ENCODE results near the gene PCDHA3.
"Not testable (repeated sequence)": the region's sequence is repeated elsewhere in the genome, so short reads cannot be mapped to it uniquely, and the experiment has no call there.

PCDHA3 gene

GRCh38 chr5:140795259-140795641 lies 5.6 kb upstream of the PCDHA3 start:
- no peak overlapping the region for H3K27ac ChIP-seq (ENCODE audit: low read length)
- no peaks in the 10 kb centered on the region for H3K4me1 ChIP-seq (ENCODE audit: control insufficient read depth, low read depth, low read length)
- no peaks in the 10 kb centered on the region for H3K27me3 ChIP-seq (ENCODE audit: control insufficient read depth, insufficient read depth, low read length)
- no peaks in the 10 kb centered on the region for H3K36me3 ChIP-seq (ENCODE audit: control insufficient read depth, low read depth, low read length)
- H3K9me3 ChIP-seq (ENCODE audit: control insufficient read depth, low read depth, low read length), result peaks cover 23% of the 10 kb centered on the region
- no peak overlapping the region for H3K9ac ChIP-seq (ENCODE audit: low read length)
- H3K4me3 ChIP-seq (ENCODE audit: low read length), result no peak overlapping the region

- not testable (repeated sequence) for H3K36me3 ChIP-seq (ENCODE audit: control insufficient read depth, low read depth, low read length); H3K4me1 ChIP-seq (ENCODE audit: control insufficient read depth, low read depth, low read length); H3K27ac ChIP-seq (ENCODE audit: low read length); H3K9ac ChIP-seq (ENCODE audit: low read length); H3K27me3 ChIP-seq (ENCODE audit: control insufficient read depth, insufficient read depth, low read length); H3K4me3 ChIP-seq (ENCODE audit: low read length)
- H3K9me3 ChIP-seq (ENCODE audit: control insufficient read depth, low read depth, low read length), result peaks cover 28% of the 10 kb centered on the region
Measured at GRCh38 chr5:140796072-140796717, 4.7 kb upstream of the PCDHA3 start.

GRCh38 chr5:140796718-140797095 lies 4.2 kb upstream of the PCDHA3 start:
- Histone ChIP-seq H3K9ac (ENCODE audit: low read length) (no peak overlapping the region), H3K27me3 (ENCODE audit: control insufficient read depth, insufficient read depth, low read length) (no peaks in the 10 kb centered on the region), H3K4me3 (ENCODE audit: low read length) (no peak overlapping the region), H3K27ac (ENCODE audit: low read length) (no peak overlapping the region), H3K4me1 (ENCODE audit: control insufficient read depth, low read depth, low read length) (no peaks in the 10 kb centered on the region), H3K9me3 (ENCODE audit: control insufficient read depth, low read depth, low read length) (peaks cover 28% of the 10 kb centered on the region), H3K36me3 (ENCODE audit: control insufficient read depth, low read depth, low read length) (no peaks in the 10 kb centered on the region)

- Histone ChIP-seq H3K9me3 (ENCODE audit: control insufficient read depth, low read depth, low read length) (peaks cover 13% of the 10 kb centered on the region), H3K36me3 (ENCODE audit: control insufficient read depth, low read depth, low read length) (no peaks in the 10 kb centered on the region), H3K27me3 (ENCODE audit: control insufficient read depth, insufficient read depth, low read length) (no peaks in the 10 kb centered on the region), H3K27ac (ENCODE audit: low read length) (no peak overlapping the region), H3K4me3 (ENCODE audit: low read length) (no peak overlapping the region), H3K4me1 (ENCODE audit: control insufficient read depth, low read depth, low read length) (peaks cover 5% of the 10 kb centered on the region), H3K9ac (ENCODE audit: low read length) (no peak overlapping the region)
Measured at GRCh38 chr5:140801494-140801841, 611 bp downstream of the PCDHA3 start.

- not testable (repeated sequence) for H3K36me3 ChIP-seq (ENCODE audit: control insufficient read depth, low read depth, low read length); H3K9me3 ChIP-seq (ENCODE audit: control insufficient read depth, low read depth, low read length); H3K27me3 ChIP-seq (ENCODE audit: control insufficient read depth, insufficient read depth, low read length); H3K4me3 ChIP-seq (ENCODE audit: low read length); H3K27ac ChIP-seq (ENCODE audit: low read length); H3K9ac ChIP-seq (ENCODE audit: low read length); H3K4me1 ChIP-seq (ENCODE audit: control insufficient read depth, low read depth, low read length)
Measured at GRCh38 chr5:140802381-140802780, 1.5 kb downstream of the PCDHA3 start.

GRCh38 chr5:140802781-140803271 lies 2.0 kb downstream of the PCDHA3 start:
- Histone ChIP-seq H3K36me3 (ENCODE audit: control insufficient read depth, low read depth, low read length) (no peaks in the 10 kb centered on the region), H3K27ac (ENCODE audit: low read length) (no peak overlapping the region), H3K27me3 (ENCODE audit: control insufficient read depth, insufficient read depth, low read length) (no peaks in the 10 kb centered on the region), H3K9me3 (ENCODE audit: control insufficient read depth, low read depth, low read length) (peaks cover 10% of the 10 kb centered on the region), H3K4me1 (ENCODE audit: control insufficient read depth, low read depth, low read length) (peaks cover 7% of the 10 kb centered on the region), H3K9ac (ENCODE audit: low read length) (no peak overlapping the region), H3K4me3 (ENCODE audit: low read length) (no peak overlapping the region)

- Histone ChIP-seq H3K9ac (ENCODE audit: low read length) (peak within 1 kb of the TSS; percentile 92), H3K27ac (ENCODE audit: low read length) (peak within 1 kb of the TSS; percentile 46), H3K27me3 (ENCODE audit: control insufficient read depth, insufficient read depth, low read length) (no peaks in the 10 kb centered on the region), H3K9me3 (ENCODE audit: control insufficient read depth, low read depth, low read length) (peaks cover under 1% of the 10 kb centered on the region), H3K4me1 (ENCODE audit: control insufficient read depth, low read depth, low read length) (peaks cover 7% of the 10 kb centered on the region), H3K4me3 (ENCODE audit: low read length) (peak within 1 kb of the TSS; percentile 95), H3K36me3 (ENCODE audit: control insufficient read depth, low read depth, low read length) (no peaks in the 10 kb centered on the region)
Measured at GRCh38 chr5:140806834-140807775, 6.2 kb downstream of the PCDHA3 start, which contains the start of gene PCDHA4. PCDHA4 (plus strand) TSS chr5:140807068.

- H3K9ac ChIP-seq (ENCODE audit: low read length); H3K36me3 ChIP-seq (ENCODE audit: control insufficient read depth, low read depth, low read length); H3K4me1 ChIP-seq (ENCODE audit: control insufficient read depth, low read depth, low read length); H3K9me3 ChIP-seq (ENCODE audit: control insufficient read depth, low read depth, low read length); H3K27me3 ChIP-seq (ENCODE audit: control insufficient read depth, insufficient read depth, low read length); H3K27ac ChIP-seq (ENCODE audit: low read length): not testable (repeated sequence)
- H3K4me3 ChIP-seq (ENCODE audit: low read length), result peak overlapping the region; percentile 95
Measured at GRCh38 chr5:140808241-140808888, 7.5 kb downstream of the PCDHA3 start.

GRCh38 chr5:140808889-140809291 lies 8.0 kb downstream of the PCDHA3 start:
- H3K9ac ChIP-seq (ENCODE audit: low read length), result no peak overlapping the region
- H3K9me3 ChIP-seq (ENCODE audit: control insufficient read depth, low read depth, low read length), result no peaks in the 10 kb centered on the region
- no peak overlapping the region for H3K4me3 ChIP-seq (ENCODE audit: low read length)
- no peak overlapping the region for H3K27ac ChIP-seq (ENCODE audit: low read length)
- no peaks in the 10 kb centered on the region for H3K27me3 ChIP-seq (ENCODE audit: control insufficient read depth, insufficient read depth, low read length)
- H3K36me3 ChIP-seq (ENCODE audit: control insufficient read depth, low read depth, low read length), result no peaks in the 10 kb centered on the region
- H3K4me1 ChIP-seq (ENCODE audit: control insufficient read depth, low read depth, low read length), result peaks cover 7% of the 10 kb centered on the region

- no peak within 1 kb of the TSS for H3K9ac ChIP-seq (ENCODE audit: low read length)
- no peaks in the 10 kb centered on the region for H3K4me1 ChIP-seq (ENCODE audit: control insufficient read depth, low read depth, low read length)
- no peak within 1 kb of the TSS for H3K27ac ChIP-seq (ENCODE audit: low read length)
- no peaks in the 10 kb centered on the region for H3K36me3 ChIP-seq (ENCODE audit: control insufficient read depth, low read depth, low read length)
- H3K9me3 ChIP-seq (ENCODE audit: control insufficient read depth, low read depth, low read length), result no peaks in the 10 kb centered on the region
- H3K4me3 ChIP-seq (ENCODE audit: low read length), result no peak within 1 kb of the TSS
- H3K27me3 ChIP-seq (ENCODE audit: control insufficient read depth, insufficient read depth, low read length), result no peaks in the 10 kb centered on the region
Measured at GRCh38 chr5:140821375-140822280, 20.8 kb downstream of the PCDHA3 start, which contains the start of gene PCDHA5. PCDHA5 (plus strand) TSS chr5:140821613.

- Histone ChIP-seq H3K27me3 (ENCODE audit: control insufficient read depth, insufficient read depth, low read length) (no peaks in the 10 kb centered on the region), H3K36me3 (ENCODE audit: control insufficient read depth, low read depth, low read length) (no peaks in the 10 kb centered on the region), H3K9me3 (ENCODE audit: control insufficient read depth, low read depth, low read length) (no peaks in the 10 kb centered on the region), H3K27ac (ENCODE audit: low read length) (no peak overlapping the region), H3K4me3 (ENCODE audit: low read length) (no peak overlapping the region), H3K9ac (ENCODE audit: low read length) (no peak overlapping the region), H3K4me1 (ENCODE audit: control insufficient read depth, low read depth, low read length) (no peaks in the 10 kb centered on the region)
Measured at GRCh38 chr5:140822281-140822629, 21.4 kb downstream of the PCDHA3 start.
